Measurements from ENCODE around the gene BRICD5.

GRCh38 chr16:2167068-2167638, 43.5 kb downstream of the BRICD5 start:
- TF ChIP-seq, protein P1, sequence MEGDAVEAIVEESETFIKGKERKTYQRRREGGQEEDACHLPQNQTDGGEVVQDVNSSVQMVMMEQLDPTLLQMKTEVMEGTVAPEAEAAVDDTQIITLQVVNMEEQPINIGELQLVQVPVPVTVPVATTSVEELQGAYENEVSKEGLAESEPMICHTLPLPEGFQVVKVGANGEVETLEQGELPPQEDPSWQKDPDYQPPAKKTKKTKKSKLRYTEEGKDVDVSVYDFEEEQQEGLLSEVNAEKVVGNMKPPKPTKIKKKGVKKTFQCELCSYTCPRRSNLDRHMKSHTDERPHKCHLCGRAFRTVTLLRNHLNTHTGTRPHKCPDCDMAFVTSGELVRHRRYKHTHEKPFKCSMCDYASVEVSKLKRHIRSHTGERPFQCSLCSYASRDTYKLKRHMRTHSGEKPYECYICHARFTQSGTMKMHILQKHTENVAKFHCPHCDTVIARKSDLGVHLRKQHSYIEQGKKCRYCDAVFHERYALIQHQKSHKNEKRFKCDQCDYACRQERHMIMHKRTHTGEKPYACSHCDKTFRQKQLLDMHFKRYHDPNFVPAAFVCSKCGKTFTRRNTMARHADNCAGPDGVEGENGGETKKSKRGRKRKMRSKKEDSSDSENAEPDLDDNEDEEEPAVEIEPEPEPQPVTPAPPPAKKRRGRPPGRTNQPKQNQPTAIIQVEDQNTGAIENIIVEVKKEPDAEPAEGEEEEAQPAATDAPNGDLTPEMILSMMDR (IDR thresholded peaks at IDR 0.05) = no peak
- TF ChIP-seq POLR2AphosphoS5 (IDR thresholded peaks at IDR 0.05) (no peak), EP300 (IDR thresholded peaks at IDR 0.05) (no peak), POLR2A (IDR thresholded peaks at IDR 0.05; ENCODE audit: low read depth) (no peak)
